H54 (cell line): Measurements from ENCODE around the gene IMPDH1.

Experiments used
- DNase-seq: peaks from one replicate; pipeline ENCODE4 v3.0.0; 2011; ENCODE audit warnings: low spot score, mixed read lengths; ENCODE audit not compliant: insufficient read length
- FAIRE-seq: peaks from 3 replicates; lab custom pipeline; 2011; peaks lifted over from hg19 to GRCh38; lab: Jason Lieb, UNC
- POLR2A ChIP-seq: IDR thresholded peaks from 2 replicates; pipeline ENCODE4 v1.6.1; 2011; ENCODE audit warnings: low read depth, mild to moderate bottlenecking, low read length

The IMPDH1 gene

GRCh38 chr7:128424686-128425275 is 15.0 kb upstream of the IMPDH1 start:
- no peak for TF ChIP-seq POLR2A
- DNase-seq (no peak), FAIRE-seq (no peak)

GRCh38 chr7:128422842-128423241 is 13.1 kb upstream of the IMPDH1 start:
- FAIRE-seq, result no peak
- no peak for DNase-seq
- no peak for TF ChIP-seq POLR2A

GRCh38 chr7:128422037-128422436 is 12.3 kb upstream of the IMPDH1 start:
- FAIRE-seq (no peak), DNase-seq (no peak)
- TF ChIP-seq POLR2A, result no peak

GRCh38 chr7:128421384-128421783 is 11.6 kb upstream of the IMPDH1 start:
- no peak for TF ChIP-seq POLR2A
- no peak for FAIRE-seq
- no peak for DNase-seq

- no peak for FAIRE-seq
- DNase-seq, result no peak
- no peak for TF ChIP-seq POLR2A
These were observed 11.0 kb upstream of the IMPDH1 start for GRCh38 chr7:128420773-128421172.

- no peak for DNase-seq
- TF ChIP-seq POLR2A, result no peak
- no peak for FAIRE-seq
These were observed 9.5 kb upstream of the IMPDH1 start for GRCh38 chr7:128419257-128419656.

- FAIRE-seq, result no peak
- DNase-seq, result no peak
- no peak for TF ChIP-seq POLR2A
These were observed 7.3 kb upstream of the IMPDH1 start for GRCh38 chr7:128417071-128417470.

GRCh38 chr7:128415217-128415785 is 5.5 kb upstream of the IMPDH1 start:
- FAIRE-seq (no peak), DNase-seq (no peak)
- TF ChIP-seq POLR2A, result no peak

GRCh38 chr7:128410451-128410753 is 620 bp upstream of the IMPDH1 start:
- FAIRE-seq, result no peak
- DNase-seq, result no peak
- TF ChIP-seq POLR2A, result no peak

GRCh38 chr7:128408709-128409595 is 830 bp downstream of the IMPDH1 start:
- TF ChIP-seq POLR2A, result no peak
- no peak for FAIRE-seq
- peak; percentile 34 for DNase-seq

GRCh38 chr7:128407751-128408708 is 1.8 kb downstream of the IMPDH1 start:
- DNase-seq (no peak), FAIRE-seq (no peak)
- TF ChIP-seq POLR2A, result no peak

GRCh38 chr7:128407233-128407589 is 2.6 kb downstream of the IMPDH1 start:
- TF ChIP-seq POLR2A, result no peak
- no peak for DNase-seq
- no peak for FAIRE-seq

GRCh38 chr7:128406314-128407232 is 3.2 kb downstream of the IMPDH1 start:
- DNase-seq, result no peak
- FAIRE-seq, result no peak
- TF ChIP-seq POLR2A, result no peak
